Stimulated activated CD4-positive, alpha-beta T cell treated with anti-CD3 and anti-CD28 coated beads, Interleukin-1b, Interleukin-23, amount 100 ng/mL, for 24 hours (primary cell): ENCODE measurements around the gene MRPL38.

Experiments used
- DNase-seq, 4 experiments: peaks; one replicate each; pipeline ENCODE4 v3.0.0-alpha.2; 2020; ENCODE audit warnings: low read depth in 4 of 4, low spot score in 1 of 4

MRPL38 gene

DNA sequence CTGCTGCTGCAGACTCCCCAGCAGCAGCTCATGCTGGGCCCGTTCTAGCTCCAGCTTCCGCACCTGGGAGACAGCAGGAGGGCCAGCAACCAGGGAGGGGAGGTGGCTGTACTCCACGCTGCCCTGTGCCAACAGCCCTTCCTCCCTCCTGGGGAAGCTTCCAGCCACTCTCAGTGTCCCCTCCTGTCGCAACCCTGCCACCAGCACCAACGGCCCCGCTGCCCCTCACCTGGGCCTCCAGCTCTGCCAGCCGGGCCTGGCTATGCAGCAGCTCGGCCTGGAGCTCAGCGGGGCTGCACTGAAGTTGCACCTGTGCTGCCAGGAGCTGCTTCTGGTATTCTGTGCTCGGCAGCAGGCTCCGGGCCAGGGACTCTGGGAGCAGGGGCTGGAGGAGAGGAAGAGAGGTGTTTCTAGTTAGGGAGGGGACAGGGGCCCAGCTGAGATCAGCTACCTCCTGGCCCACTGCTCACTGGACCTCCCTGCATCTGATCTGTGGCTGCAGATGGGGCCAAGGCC, 15.4 kb upstream of the MRPL38 start:
- no peak for DNase-seq

- DNase-seq, result no peak
Observed at GRCh38 chr17:75919611-75920010, 14.9 kb upstream of the MRPL38 start.

DNA sequence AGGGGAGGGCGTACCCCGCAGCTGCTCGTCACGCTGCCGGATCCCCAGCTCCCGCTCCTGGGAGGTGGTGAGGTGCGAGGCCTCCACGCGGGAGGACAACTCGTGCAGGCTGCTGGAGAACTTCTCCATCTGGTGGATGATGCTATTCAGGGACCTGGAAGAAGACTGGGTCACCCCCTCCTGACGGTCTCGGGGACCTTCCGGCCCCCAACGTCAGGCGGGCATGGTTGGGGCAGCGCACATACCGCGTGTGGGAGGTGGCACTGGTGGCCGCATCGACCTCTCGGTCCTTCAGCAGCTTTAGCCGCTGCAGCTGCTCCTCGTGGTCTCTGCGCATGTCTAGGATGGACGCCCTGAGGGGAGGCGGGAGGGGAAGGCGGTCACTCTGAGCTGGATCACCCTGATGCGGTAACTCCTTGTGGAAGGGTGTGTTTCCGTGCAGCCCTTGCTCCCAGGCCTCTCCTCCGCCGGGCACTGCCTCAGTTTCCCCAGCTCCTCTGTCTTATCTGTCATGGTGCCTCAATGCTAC, 13.3 kb upstream of the MRPL38 start:
- no peak for DNase-seq

DNA sequence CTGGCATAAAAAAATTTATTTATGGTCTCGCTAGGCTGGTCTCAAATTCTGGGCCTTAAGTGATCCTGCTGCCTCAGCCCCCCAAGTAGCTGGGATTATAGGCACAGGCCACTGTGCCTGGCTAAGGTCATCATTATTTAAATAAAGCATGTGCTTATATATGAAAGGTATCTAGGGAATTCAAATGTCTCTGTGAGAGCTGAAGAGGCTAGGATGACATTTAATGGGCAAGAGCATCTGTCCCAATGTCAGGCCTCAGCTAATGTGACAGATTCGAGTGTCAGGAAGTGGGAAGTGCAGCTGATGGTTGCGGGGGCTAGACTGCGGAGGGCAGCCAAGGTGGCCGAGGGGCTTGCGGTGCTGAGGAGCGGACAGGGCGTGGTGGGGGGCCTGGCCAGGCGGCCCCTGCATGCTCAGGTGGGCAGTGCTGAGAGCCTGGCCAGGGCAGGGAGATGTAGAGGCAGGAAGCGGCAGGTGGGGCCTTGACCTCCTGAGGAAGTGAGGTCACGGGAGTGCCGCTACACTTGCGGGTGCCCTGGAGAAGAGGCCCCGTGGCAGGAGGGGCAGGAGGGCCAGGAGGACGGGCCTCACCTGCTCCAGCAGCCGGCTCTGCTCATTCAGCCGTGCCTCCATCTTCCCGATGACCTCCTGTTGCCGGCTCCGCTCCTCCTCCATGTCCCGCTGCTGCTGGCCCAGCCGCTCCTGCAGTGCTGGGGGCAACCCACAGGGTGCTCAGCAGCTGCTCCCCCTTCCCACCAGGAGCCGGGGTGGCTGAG, 12.6 kb upstream of the MRPL38 start:
- no peak for DNase-seq

- DNase-seq, result no peak
Observed at GRCh38 chr17:75915268-75915667, 10.6 kb upstream of the MRPL38 start.

- no peak for DNase-seq
Observed at GRCh38 chr17:75914643-75915267, 10.1 kb upstream of the MRPL38 start.

GRCh38 chr17:75913537-75914210, 9.0 kb upstream of the MRPL38 start:
- no peak for DNase-seq

DNA sequence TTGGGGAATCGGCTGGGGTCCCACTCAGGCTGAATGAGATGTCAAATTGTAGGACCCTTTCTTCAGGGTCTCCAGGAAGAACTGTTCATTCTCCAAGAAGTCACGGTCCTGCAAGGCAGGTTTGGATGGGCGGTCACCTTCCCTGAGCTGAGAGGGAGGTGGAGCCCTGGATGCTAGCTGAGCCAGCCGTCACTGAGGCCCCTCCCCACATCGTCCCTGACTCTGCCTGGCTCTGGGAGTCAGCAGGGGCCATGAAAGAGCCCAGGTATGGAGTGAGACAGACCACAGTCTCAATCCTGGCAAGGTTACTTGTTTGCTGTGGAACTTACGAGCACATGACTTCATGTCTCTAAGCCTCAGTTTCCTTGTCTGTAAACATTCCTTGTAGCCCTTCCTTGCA, 6.0 kb upstream of the MRPL38 start:
- no peak for DNase-seq

DNA sequence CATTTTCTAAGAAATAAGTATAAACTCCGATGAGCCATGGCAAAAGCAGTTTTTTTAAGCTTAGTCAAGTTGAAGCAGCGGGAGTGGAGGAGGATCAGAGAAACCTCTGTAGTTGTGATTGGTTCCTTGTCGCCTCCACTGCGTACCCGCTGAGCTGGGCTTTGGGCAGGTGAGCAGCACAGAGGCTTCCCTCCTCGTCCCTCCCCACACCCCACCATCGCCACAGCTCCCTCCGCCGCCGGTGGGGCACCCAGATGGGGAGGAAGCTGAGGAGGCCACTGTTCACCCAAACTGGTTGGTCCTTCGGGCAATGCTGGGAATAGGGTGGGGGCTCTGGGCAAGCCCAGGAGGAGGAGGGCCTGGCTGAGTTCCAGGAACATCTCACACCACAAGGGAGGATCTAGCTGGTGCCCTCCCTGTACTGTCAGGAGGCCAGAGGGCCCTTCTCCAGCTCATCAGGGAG, 5.2 kb upstream of the MRPL38 start:
- no peak for DNase-seq

DNA sequence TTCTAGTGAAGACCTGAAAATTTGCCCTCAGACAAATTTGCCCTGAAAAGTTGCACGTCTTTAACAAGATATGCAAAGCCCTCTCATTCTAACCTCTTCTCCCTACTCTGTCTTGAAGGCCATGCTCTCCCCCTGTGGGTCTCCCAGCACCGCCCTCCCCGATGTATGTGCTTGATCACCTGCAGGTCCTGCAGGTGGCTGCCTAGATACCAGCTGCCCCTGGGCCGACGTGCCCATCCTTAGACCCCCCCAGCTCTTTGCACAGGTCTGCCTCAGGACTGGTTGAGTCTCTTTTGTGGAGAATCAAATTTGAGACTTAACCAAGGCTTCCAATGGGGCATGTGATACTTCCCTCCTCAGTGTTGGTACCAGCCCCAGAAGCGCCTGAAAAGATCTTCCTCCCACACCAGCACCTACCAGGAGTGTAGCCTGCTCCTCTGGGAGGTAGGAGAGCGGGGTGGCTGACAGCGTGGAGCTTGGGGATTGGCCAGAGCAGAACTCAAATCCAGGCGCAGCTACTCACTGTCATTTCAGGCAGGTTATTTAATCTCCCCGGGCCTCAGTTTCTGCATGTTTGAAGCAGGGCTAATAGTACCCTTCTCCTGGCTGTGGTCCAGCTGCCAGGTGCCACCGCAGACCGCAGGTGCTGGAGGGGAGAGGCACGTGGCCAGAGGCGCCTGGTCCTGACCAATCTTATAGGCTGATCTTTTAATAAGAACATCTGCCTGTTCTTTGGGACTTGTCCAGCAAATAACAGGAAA, 4.5 kb upstream of the MRPL38 start:
- DNase-seq, result no peak

- DNase-seq, result no peak
Observed at GRCh38 chr17:75908201-75908600, 3.5 kb upstream of the MRPL38 start.

DNA sequence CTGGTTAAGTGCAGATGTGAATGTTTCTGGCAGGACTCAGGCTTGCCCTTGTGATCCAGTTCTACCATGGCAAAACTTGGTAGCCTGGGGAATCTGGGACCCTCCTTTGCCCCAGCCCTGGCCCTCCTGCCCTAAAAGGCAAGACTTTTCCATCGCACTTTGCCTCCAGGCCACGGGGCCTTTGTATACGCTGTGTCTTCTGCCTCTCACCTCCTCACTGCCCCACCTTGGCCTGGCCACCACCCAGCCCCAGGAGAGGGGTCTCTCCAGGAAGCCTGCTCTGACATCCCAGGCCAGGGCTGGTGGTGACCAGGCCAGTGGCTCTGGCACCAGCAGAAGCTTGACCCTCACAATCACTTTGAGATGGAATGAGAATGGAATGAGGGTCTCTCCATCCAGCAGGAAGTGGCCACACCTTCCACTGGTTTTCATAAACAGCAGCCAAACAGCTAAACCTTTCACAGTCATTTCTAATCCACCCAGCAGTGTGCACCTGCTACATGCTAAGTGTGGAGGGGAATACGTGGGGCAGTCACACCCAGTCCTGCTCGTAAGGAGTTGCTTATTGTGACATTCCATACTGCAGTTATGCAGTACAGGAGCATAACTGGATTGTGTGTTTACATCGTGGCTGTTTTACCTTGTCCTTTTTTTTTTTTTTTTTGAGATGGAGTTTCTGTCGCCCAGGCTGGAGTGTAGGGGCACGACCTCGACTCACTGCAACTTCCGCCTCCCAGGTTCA, 1.6 kb upstream of the MRPL38 start:
- no peak for DNase-seq

GRCh38 chr17:75902406-75902805, 2.3 kb downstream of the MRPL38 start:
- DNase-seq, result no peak

- no peak for DNase-seq
Observed at GRCh38 chr17:75901727-75902126, 3.0 kb downstream of the MRPL38 start.

- no peak for DNase-seq
Observed at GRCh38 chr17:75900691-75901533, 3.8 kb downstream of the MRPL38 start.

DNA sequence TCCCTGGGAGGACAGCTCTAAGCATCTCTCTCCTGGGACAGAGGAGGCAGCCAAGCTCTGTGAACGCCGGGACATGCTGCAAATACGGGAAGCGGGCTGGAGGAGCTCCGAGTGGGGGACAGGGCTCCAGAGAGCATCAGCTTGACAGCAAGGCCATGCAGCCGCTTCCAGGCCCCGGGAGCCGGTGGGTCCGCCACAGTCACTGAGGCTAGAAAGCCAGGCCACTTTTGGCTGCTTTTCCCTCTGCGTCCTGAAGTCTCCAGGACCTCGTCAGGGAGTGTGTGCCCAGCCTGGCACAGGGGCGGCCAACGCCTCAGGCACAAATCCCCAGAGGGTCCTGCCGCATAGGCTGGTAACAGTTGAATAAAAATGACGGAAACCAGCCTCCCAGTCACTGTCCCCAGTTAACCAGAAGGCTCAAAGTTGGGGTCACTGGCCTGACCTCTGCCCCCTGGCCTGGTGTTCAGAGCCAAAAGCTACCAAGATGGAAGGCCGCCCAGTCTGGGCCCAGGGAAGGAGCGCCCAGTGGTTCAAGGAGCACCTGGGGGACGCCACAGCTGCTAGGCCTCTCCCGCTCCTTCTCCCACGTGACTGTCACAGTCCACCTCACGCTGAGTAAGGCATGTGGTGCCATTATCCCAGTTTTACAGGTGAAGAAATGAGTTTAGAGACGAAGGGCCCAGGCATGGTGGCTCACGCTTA, 4.8 kb downstream of the MRPL38 start:
- DNase-seq, result no peak

- no peak for DNase-seq
Observed at GRCh38 chr17:75899353-75899752, 5.3 kb downstream of the MRPL38 start.

- no peak for DNase-seq
Observed at GRCh38 chr17:75898791-75899190, 5.9 kb downstream of the MRPL38 start.

DNA sequence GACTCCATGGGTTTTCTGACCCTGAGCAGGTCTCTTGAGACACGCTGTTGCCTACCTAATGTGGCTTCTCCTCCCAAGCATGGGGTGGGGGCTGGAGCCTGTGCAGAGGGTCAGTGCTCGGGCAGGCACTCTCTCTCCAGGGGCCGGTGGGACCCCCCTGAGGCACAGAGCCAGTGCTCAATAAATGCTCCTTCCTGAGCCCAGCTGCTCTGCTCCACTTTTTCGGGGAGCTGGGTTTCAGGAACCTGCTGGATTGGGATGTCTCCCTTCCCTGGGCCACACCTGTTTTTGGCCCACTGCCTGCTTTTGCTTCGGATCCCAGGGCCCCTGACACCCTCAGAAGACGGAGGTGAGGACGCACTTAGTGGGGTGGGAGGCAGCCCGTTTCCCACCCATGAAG, 6.6 kb downstream of the MRPL38 start:
- DNase-seq, result no peak
